HS-5 (cell line): ENCODE measurements around the gene ADGRA1.
"Not testable (repeated sequence)": the region's sequence is repeated elsewhere in the genome, so short reads cannot be mapped to it uniquely, and the experiment has no call there.

Experiments
- DNase-seq: peaks from one replicate; pipeline ENCODE4 v3.0.0-alpha.2; 2012; ENCODE audit warnings: low read depth

ADGRA1 gene, protein sequence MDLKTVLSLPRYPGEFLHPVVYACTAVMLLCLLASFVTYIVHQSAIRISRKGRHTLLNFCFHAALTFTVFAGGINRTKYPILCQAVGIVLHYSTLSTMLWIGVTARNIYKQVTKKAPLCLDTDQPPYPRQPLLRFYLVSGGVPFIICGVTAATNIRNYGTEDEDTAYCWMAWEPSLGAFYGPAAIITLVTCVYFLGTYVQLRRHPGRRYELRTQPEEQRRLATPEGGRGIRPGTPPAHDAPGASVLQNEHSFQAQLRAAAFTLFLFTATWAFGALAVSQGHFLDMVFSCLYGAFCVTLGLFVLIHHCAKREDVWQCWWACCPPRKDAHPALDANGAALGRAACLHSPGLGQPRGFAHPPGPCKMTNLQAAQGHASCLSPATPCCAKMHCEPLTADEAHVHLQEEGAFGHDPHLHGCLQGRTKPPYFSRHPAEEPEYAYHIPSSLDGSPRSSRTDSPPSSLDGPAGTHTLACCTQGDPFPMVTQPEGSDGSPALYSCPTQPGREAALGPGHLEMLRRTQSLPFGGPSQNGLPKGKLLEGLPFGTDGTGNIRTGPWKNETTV

DNA sequence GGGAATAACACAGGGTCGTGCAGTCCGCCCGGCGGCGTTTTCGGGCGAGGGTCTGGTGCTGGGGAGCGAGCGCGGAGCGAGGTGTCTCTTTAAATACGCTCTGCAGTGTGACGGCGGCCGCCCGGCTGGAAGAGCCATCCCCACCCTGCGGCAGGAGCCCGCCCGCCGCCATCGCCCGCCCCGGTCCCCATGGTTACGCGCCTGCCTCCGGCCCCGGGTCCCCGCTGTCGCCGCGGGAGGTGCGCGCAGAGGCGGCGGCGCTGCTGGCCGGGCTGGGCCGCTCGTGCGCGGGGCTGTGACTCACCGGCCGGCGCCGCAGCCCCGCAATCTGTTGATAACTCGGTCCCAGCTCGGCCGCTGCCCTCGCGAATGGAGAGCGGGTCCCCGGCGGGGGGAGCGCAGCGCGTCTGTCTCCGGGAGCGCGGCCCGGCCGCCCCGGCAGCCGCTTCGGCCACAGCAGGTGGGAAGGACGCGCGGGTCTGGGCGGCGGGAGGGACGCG is at the start of gene ADGRA1:
TSS of gene ADGRA1 (plus strand) at position 246 of the 500 bp plus-strand sequence. CDS start 986 bp downstream, outside the sequence.
- no peak for DNase-seq

- no peak for DNase-seq
These were observed 49.5 kb upstream of the ADGRA1 start for GRCh38 chr10:133038036-133038823.

DNA sequence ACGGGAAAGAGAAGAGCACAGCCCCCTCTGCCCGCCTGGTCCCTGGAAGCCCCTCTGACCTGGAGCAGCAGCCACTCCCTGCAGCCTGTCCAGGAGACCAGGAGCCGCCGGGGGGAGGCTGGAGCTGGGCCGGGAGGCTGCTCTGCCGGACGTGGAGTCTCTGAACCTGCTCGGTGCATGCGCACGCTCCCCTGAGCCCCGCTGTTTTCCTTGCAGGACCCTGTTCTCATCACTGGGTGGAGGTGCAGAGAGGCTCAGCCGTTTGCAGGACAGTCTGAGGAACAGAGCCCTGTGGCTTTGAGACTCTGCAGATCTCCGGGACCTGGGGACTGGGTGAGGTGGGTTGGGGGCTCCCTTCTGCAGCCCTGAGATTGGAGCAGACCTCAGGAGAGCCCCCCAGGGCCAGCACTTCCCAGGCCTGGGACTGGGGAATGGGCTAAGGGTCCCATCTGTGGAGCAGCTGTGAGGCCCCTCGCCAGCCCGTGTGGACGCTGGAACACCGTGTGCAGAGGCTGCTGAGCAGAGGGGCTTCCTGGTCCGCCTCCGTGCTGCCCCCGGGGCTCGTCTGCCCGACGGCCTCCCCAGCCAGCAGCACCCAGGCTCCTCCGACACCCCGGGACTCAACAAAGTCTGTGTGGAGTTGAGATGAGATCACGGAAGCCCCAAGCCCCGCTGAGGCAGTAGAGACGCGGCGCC is 48.5 kb upstream of the ADGRA1 start:
- DNase-seq = no peak

GRCh38 chr10:133039803-133040165 is 47.9 kb upstream of the ADGRA1 start:
- no peak for DNase-seq

- no peak for DNase-seq
These were observed 47.5 kb upstream of the ADGRA1 start for GRCh38 chr10:133040198-133040597.

DNA sequence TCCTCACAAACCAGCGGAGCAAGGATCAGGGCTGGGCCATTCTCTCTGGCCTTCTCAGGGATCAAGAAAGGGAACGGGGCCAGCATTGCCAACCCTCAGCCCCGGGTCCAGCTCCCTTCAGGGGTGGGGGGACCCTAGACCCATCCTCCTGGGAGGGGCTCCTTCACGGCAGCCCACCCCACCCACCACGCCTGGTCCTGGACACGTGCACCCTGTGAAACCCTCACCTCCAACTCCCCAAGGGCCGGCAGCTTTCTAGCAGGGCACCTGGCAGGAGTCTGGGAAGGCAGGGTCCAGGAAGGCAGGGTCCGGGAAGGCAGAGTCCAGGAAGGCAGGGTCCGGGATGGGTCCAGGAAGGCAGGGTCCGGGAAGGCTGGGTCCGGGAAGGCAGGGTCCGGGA is 46.6 kb upstream of the ADGRA1 start:
- DNase-seq = no peak

GRCh38 chr10:133042061-133042460 is 45.7 kb upstream of the ADGRA1 start:
- no peak for DNase-seq

DNA sequence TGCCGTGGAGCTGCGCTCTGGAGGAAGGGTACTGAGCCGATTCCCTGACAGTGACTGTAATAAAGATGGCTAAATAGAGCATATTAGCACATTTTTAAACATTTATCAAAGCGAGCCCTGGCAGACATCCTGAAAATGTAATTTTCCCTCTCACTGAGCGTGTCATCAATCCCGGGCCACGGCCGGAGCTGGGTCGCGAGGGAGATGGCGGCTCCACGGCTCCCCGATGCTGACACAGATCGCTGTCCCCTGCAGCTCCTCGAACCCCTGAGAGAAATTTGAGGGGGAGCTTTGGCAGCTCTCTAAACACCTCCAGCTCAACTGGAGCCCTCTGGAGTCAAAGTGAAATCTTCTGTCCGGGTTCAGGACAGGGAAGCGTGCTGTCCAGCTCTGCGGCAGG is 44.9 kb upstream of the ADGRA1 start:
- DNase-seq = no peak

DNA sequence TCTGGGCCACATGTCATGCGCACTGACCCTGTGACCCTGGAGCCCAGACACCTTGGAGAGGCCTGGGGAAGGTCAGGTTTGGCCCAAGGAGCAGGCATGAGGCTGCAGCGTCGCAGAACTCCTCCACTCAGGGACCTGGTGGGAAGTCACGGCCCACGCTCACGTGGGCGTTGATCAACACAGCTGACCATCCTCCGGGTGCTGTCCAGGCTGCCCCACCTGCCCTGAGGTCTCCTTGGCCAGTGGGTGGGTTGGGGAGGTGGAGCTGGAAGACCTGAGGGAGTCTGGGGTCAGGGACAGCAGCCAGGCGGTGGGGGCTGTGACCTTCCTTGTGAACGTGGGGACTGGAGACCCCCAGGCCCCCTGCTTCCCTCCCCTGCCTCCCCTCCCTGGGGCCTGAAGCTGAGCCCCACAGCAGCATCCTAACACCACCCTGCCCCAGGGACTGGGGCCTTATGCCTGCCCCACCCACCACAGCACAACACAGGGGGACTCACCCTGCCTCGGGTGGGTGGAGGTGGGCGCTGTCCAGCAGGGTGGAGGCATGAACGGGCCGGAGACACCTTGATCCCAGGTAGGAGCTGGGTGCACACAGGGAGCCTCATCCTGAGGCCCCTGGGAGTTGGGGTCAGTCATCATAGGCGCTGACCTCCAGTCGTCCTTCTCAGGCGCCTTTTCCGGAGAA is 44.0 kb upstream of the ADGRA1 start:
- no peak for DNase-seq

DNA sequence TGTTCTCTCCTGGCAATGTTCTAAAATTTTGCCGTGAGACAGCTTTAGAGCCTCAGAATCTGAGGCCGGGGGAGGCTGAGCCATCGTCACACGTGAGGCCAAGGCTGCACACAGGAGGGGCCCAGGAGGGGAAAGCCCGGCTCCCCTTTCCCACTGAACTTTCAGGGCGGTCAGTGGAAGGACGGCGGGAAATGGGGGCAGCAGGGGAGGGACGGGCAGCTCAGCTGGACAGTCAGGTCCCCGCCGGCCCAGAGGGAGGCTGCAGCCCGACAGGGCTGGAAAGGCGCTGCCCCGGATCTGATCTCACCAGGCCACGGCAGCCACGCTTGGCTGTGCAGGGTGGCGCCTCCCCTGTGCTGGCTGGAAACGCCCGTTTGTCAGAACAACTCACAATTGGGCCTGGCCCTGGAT is 43.3 kb upstream of the ADGRA1 start:
- no peak for DNase-seq

GRCh38 chr10:133045556-133046389 is 42.0 kb upstream of the ADGRA1 start:
- DNase-seq = no peak

DNA sequence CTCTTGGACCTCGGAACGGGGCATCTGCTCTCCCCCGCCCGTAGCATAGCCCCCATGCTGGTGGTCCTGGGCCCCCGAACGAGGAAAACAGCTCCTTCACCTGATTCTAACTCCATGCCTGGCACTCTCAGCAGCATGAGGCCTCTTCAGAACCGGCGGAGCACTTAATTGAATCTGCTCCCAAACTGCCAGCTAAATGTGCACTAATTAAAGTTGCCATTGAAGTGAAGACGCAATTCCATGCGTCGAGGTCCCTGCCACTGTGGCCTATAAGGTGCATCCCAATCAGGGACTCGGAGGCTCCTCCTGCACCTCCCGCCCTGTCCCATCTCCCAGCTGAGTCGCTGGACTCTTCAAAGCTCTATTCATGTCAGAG is 41.3 kb upstream of the ADGRA1 start:
- DNase-seq = no peak

GRCh38 chr10:133047526-133048123 is 40.1 kb upstream of the ADGRA1 start:
- DNase-seq = no peak

DNA sequence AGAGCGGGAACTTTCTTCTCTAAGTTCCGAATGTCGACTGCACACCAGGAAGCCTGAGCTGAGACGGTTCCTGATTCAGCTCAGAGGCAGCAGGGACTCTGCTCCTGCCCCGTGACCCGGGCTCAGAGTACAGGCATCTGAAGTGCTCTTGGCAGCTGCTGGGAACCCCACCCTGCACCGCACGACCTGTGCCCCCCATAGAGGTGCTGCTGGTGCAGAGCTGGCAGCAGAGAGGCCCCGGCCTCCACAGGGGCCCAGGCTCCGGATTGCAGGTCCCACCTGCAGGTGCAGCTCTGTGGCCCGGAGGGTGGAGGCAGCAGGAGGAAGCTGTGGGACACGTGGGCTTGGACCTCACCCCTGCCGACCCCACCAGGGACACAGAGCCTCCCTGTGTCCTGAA is 39.5 kb upstream of the ADGRA1 start:
- DNase-seq = no peak

DNA sequence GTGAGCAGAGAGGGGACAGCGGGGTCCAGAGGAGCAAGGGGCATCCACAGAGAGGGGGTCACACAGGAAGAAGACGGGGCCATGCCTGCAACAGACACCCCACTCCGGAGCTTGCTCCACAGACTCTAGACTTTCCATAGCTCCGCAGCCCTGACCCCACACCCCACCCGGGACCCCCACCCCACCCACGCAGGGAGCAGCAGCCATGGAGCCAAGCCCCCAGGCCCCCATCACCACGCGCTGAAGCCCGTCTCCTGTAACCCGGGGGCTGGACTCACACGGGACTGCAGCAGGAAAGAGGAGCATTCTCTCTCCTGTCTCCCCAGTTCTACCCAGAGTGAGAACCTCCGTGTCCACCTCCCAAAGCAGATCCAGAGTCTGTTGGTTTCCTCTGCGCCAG is 38.8 kb upstream of the ADGRA1 start:
- DNase-seq = no peak

DNA sequence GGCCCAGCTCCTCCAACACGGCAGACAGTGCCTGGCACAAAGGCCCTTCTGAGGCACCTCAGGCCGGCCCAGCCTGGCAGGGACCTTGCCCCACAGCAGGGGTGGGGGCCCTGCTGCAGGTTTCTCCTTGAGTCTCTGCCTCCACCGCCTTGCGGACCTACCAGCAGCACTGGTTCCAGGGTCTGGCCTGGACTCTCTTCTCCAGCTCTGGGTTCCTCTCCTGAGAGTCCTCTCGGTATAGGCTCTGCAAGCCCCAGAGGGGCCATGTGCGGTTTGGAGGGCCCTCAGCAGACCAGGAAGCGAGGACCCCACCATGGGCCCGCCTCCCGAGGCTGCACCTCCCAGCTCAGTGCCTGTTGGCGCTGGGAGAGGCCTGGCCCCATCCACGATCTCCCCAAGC is 38.1 kb upstream of the ADGRA1 start:
- DNase-seq = no peak

GRCh38 chr10:133050371-133050770 is 37.4 kb upstream of the ADGRA1 start:
- no peak for DNase-seq

- no peak for DNase-seq
These were observed 35.6 kb upstream of the ADGRA1 start for GRCh38 chr10:133052076-133052475.

GRCh38 chr10:133053527-133054133 is 34.1 kb upstream of the ADGRA1 start:
- not testable (repeated sequence) for DNase-seq

DNA sequence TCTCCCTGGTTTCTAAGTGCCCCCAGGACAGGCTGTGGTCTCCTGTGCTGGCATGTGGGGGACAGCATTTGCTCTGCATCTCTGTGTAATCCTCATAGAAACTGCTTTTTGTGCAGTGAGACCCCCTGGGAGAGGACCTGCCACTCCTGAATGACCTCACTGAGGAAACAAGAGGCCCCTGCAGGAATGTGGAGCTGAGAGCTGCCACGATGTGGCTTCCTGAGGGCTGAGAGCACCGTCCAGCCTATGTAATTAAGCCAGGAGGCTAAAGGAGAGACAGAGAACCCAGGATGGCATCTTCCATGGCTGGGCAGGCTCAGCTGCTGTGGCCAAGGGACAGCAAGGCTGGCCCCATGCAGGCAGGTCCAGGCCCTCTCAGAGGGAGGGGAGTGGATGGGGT is 32.3 kb upstream of the ADGRA1 start:
- DNase-seq = no peak
